Renal pelvis (tissue), 4 donors: Measurements from ENCODE around the gene LAD1. TPM values are rescaled to one million over a fixed set of nuclear protein-coding genes. Genes with fewer than 3 reads are reported as not detected.

ENCODE experiments used
- DNase-seq: peaks from one replicate; pipeline ENCODE4 v3.0.0-alpha.2; 2013
- polyA plus RNA-seq, 3 donors: library from polyadenylated mRNA; unstranded; fragments of 120-200 nt; gene quantifications; one replicate each; pipeline ENCODE4 v1.2.1, GENCODE V29; 2013; ENCODE audit not compliant: insufficient read length in 3 of 3

Gene LAD1
- polyA plus RNA-seq, 3 donors = 30.0 to 34.6 (median 31.3) TPM

- DNase-seq = no peak
Observed at GRCh38 chr1:201394591-201394990, 4.5 kb downstream of the LAD1 start.

GRCh38 chr1:201393076-201393475, 6.0 kb downstream of the LAD1 start:
- no peak for DNase-seq

GRCh38 chr1:201391651-201392511, 7.2 kb downstream of the LAD1 start:
- DNase-seq = no peak

- no peak for DNase-seq
Observed at GRCh38 chr1:201391225-201391624, 7.9 kb downstream of the LAD1 start.

GRCh38 chr1:201389051-201389450, 10.1 kb downstream of the LAD1 start:
- DNase-seq = no peak

- no peak for DNase-seq
Observed at GRCh38 chr1:201386208-201386607, 12.9 kb downstream of the LAD1 start.

GRCh38 chr1:201385299-201385891, 13.7 kb downstream of the LAD1 start:
- no peak for DNase-seq

GRCh38 chr1:201384406-201384782, 14.7 kb downstream of the LAD1 start:
- no peak for DNase-seq

- no peak for DNase-seq
Observed at GRCh38 chr1:201383647-201384405, 15.3 kb downstream of the LAD1 start.

GRCh38 chr1:201381130-201381529, 18.0 kb downstream of the LAD1 start:
- no peak for DNase-seq

- DNase-seq = no peak
Observed at GRCh38 chr1:201379733-201380242, 19.3 kb downstream of the LAD1 start.

- DNase-seq = no peak
Observed at GRCh38 chr1:201378804-201379203, 20.3 kb downstream of the LAD1 start.

- DNase-seq = no peak
Observed at GRCh38 chr1:201377611-201378092, 21.5 kb downstream of the LAD1 start, which contains the start of gene TNNT2. Gene TNNT2 (minus strand): TSS chr1:201377680. CDS start chr1:201373254, 4,426 bp downstream.

- peak; percentile 81 for DNase-seq
Observed at GRCh38 chr1:201376464-201377374, 22.4 kb downstream of the LAD1 start.

- DNase-seq = no peak
Observed at GRCh38 chr1:201376107-201376463, 23.0 kb downstream of the LAD1 start.

- no peak for DNase-seq
Observed at GRCh38 chr1:201375169-201375568, 24.0 kb downstream of the LAD1 start.

- no peak for DNase-seq
Observed at GRCh38 chr1:201374364-201374763, 24.8 kb downstream of the LAD1 start.

- DNase-seq = no peak
Observed at GRCh38 chr1:201371792-201372191, 27.3 kb downstream of the LAD1 start.

GRCh38 chr1:201371276-201371675, 27.8 kb downstream of the LAD1 start:
- no peak for DNase-seq

- DNase-seq = no peak
Observed at GRCh38 chr1:201370500-201370899, 28.6 kb downstream of the LAD1 start.

- no peak for DNase-seq
Observed at GRCh38 chr1:201369209-201369608, 29.9 kb downstream of the LAD1 start.
